ENCODE data around the gene TSPAN2.
A peak's percentile ranks its signal among the peaks of the same experiment; 100 is the strongest.

Gene TSPAN2

DNA sequence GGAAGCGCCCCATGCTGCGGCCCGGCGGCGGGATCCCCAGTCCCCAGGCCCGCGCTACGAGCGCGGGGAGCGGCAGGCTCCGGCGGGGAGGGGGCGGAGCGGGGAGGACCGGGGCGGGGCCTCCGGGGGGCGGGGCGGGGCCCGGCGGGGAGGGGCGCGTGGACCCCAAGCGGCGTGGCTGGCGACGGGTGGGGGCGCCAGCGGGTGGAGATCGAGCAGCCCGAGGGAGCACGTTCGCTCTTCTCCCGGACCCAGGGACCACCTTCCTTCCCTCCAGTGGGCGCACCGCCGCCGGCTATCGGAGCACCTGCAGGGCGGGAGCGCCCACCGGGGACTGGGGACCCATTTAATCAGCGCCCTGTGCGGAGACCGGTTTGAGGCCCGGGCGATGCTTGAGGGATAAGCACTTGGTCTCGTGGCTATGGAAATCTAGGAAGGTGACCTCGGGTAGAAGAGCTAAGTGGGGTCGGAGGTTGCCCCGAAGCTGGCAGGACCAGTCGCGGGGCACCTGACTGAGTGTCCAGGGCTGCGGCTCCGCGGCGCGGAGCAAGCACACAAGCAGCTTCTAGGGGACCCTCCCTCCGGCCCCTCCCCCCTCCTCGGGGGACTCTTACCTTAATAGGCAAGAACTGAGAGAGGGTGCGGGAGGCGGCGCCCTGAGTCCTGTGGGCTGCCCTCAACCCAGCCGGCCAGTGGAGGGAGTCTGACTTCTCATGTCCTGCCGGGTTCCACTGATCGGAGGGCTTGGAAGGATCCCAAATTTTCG, at the start of gene TSPAN2:
Gene TSPAN2 (minus strand): TSS at position 84 of the 766 bp plus-strand sequence. CDS start 71 bp downstream, at position 13.
- DNase-seq (ENCODE audit: low read depth) = peak; percentile 52

- DNase-seq (ENCODE audit: low read depth) = peak; percentile 28
These were observed 49.7 kb upstream of the TSPAN2 start for GRCh38 chr1:115138973-115139372.

DNA sequence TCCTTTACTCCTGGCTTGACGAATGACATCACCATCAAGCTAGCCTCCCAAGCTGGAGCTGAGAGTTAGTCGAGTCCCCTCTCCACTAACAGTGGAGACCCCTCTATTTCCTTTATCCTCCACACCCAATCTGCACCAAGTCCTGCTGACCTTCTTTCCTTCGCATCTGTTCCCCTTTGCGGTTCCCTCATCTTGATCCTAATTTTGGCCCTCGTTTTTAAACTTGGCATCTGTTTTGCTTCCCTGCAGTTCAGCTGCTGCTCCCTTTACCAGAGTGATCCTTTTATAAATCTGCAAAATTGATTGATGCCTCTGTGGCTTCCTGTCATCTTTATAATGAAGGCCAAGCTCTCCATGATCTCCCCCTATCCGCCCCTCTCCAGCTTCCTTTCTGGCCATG, 49.0 kb upstream of the TSPAN2 start:
- DNase-seq (ENCODE audit: low read depth) = no peak

GRCh38 chr1:115137191-115137590, 47.9 kb upstream of the TSPAN2 start:
- no peak for DNase-seq (ENCODE audit: low read depth)

- DNase-seq (ENCODE audit: low read depth) = no peak
These were observed 47.4 kb upstream of the TSPAN2 start for GRCh38 chr1:115136706-115137105.

GRCh38 chr1:115136106-115136505, 46.8 kb upstream of the TSPAN2 start:
- no peak for DNase-seq (ENCODE audit: low read depth)

DNA sequence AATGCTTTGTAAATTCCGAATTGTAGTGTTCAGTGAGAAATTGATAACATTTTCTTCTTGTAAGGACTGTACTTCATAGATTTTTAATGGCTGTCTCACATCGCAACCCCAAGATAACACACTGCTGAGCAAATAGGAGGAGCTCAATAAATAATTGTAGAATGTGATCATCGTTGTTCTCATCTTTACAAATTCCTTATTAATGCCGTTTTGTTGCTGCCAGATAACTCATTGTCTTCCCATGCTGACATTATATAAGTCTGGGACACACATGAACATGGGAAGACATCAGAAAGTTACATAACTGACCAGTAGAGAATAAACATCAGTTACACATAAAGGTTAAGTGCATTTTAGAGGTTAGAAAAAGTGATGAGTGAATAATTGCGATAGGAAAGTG, 46.4 kb upstream of the TSPAN2 start:
- DNase-seq (ENCODE audit: low read depth) = no peak

GRCh38 chr1:115134850-115135480, 45.7 kb upstream of the TSPAN2 start:
- no peak for DNase-seq (ENCODE audit: low read depth)

DNA sequence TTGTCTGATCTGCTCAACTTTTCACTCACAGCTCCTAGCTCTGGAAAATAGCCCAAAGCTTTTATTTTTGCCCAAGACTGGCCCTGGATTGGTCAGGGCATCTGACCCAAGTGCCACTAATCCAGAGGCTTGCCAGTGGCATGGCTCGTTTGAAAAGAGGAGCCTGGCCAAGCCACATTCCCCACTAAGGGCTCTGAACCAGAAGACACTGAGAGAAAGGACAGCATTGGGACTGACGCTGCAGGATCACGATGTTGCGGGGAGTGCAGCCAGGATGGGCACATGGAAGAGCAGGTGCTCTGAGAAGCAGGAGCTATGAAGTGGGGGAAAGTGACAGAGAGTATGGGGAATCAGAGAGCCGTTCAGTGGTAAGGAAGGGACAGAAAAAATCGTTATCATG, 44.9 kb upstream of the TSPAN2 start:
- DNase-seq (ENCODE audit: low read depth) = no peak

DNA sequence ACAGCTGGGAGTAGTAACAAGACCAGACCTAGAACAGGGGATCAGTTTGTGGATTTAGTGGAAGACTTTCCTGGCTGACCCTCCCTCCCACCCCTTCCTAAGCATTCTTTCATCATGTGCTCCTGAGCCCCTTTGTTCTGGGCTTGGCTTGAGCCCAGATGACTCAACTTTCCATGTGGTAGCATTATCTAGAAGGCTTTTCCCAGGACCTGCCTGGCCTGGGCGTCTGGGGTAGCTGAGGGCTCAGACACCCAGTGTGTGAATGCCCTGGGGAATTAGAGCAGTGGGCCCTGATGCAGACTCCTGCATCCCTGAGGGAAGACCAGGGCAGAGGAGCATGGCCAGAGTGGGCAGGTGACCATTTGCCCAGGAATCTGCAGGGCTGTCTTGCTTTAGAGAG, 44.1 kb upstream of the TSPAN2 start:
- no peak for DNase-seq (ENCODE audit: low read depth)

GRCh38 chr1:115130786-115131185, 41.5 kb upstream of the TSPAN2 start:
- DNase-seq (ENCODE audit: low read depth) = no peak

DNA sequence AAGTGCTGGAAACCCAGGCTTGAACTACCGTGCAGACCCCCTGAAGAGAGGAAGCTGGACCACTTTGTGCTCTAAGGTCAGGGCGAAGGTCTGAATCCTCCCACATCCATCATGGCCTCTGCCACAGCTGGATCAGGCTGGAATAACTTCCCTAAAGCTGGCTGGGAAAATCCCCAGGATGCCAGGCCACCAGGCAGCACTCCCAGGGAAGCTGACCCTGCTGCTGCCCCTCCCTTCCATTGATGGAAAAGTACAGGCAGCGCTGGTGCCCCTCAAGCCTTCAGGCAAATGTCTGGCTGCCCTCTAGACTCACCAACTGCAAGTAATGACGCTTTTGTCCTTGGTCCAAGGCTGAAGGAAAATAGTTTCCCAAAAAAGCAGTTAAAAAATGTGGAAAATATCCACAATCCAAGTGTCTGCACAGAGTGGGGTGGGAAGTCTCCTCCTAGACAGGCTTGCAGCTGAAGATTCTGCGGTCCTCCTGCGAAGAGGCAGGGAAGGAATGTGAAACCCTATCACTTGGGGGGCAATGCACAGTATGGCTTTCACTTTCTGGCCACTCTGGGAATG, 39.9 kb upstream of the TSPAN2 start:
- DNase-seq (ENCODE audit: low read depth) = no peak

DNA sequence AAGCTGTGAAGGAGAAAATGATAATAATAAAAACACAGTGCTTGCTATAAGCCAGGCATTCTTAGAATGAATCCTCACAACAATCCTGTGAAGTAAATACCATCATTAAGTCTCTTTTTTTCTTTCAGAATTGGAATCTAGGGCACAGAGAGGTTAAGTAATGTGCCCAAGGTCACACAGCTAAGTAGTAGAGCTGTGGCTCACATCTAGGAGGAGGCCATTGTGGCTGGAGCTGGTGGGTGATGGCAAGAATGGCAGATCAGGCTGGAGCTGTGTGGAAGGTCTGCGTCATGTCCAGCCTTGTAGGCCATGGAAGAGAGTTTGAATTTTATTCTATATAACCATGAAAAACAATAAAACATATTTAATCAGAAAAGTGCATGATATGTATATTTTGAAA, 38.2 kb upstream of the TSPAN2 start:
- no peak for DNase-seq (ENCODE audit: low read depth)

DNA sequence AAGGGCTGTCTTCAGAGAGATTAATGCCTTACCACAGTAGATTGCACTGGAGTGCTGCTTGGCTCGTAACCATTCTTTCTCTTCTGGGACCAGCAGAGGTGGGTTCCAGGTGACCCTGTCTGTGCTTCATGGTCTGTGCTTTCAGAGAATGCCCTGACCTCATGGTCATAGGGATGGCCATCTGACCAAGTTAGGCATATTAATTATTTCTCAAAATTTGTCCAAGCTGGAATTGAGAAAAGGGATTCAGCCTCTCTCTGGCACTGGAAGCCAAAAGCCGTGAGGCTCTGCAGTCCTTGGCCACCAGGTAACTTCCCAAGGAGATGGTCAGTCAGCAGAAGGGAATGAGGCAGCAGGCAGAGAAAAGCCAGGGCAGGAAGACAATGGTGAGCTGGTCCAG, 37.2 kb upstream of the TSPAN2 start:
- no peak for DNase-seq (ENCODE audit: low read depth)

- DNase-seq (ENCODE audit: low read depth) = no peak
These were observed 33.8 kb upstream of the TSPAN2 start for GRCh38 chr1:115123116-115123515.

DNA sequence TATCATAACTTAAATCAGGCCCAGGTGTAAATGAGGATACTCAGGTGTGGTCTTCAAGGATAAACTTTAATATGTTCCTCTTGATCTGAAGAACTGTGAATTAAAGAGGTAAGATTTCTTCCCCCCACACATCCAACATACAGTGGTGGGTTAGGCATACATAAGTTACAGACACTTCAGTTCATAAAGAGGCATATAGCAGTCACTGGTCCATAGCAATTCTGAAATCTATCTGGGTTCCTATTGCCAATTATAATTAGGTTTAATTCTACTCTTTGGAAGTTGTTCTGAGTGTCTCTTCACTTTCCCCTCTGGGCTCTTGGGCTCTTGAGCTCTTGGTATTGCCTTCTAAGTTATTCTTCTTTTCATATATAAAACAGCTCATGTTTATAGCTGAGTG, 32.5 kb upstream of the TSPAN2 start:
- DNase-seq (ENCODE audit: low read depth) = no peak

GRCh38 chr1:115120296-115120695, 31.0 kb upstream of the TSPAN2 start:
- no peak for DNase-seq (ENCODE audit: low read depth)

DNA sequence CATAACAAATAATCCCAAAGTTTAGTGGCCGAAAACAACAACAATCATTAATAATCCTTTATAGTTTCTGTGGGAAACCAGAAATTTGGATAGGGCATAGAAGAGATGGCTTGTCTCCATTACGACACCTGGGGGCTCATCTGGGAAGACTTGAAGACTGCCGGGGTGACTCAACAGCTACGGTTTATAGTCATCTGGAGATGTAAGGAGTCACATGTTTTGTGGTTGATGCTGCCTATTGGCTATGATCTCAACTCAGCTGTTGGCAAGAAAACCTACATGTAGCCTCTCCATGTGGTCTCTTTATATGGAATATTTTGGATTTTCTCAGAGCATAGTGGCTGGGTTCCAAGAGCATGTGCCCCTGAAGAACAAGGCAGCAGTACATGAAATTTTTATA, 29.3 kb upstream of the TSPAN2 start:
- no peak for DNase-seq (ENCODE audit: low read depth)

DNA sequence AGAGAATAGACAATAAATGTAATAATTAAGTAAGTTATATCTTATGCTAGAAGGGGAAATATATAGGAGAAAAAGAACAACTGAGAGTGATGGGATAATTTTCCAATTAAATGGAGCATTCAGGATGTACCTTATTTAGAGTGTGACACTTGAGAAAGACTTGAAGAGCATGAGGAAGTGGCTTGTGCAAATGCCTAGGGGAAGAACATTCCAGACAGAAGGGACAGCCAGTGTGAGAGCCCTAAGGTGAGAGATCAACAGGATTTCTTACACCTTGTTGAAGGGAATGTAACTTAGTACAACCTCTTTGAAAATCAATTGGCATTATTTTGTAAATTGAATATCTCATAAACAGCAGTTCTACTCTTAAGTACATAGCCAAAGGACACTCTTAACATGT, 28.8 kb upstream of the TSPAN2 start:
- no peak for DNase-seq (ENCODE audit: low read depth)

GRCh38 chr1:115117298-115117697, 28.0 kb upstream of the TSPAN2 start:
- DNase-seq (ENCODE audit: low read depth) = no peak

DNA sequence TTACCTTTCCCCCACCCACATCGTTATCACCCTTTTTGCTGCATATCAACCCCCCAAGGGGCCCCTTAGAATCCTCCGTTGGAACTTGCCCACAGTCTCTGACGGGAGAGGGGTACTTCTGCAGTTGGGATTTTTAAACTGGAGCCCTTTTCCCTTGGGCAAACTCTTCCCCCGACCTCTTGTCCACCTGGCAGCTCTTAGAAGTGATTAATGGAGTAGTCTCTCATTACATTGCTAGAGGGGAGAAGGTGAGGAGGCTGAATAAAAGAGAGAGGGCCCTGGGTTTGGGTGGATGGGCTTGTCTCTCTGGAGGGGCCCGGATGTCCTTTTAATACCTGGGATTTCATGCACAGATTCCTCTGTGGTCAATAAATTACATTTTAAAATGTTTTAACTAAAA, 27.2 kb upstream of the TSPAN2 start:
- DNase-seq (ENCODE audit: low read depth) = no peak

GRCh38 chr1:115115521-115116161, 26.3 kb upstream of the TSPAN2 start:
- DNase-seq (ENCODE audit: low read depth) = no peak

GRCh38 chr1:115114308-115114707, 25.0 kb upstream of the TSPAN2 start:
- DNase-seq (ENCODE audit: low read depth) = no peak
